SK-N-SH (cell line): ENCODE results near the gene LARP6. TPM values are rescaled to one million over a fixed set of nuclear protein-coding genes. Genes with fewer than 3 reads are reported as not detected.

Experiments
- CTCF ChIA-PET: fragments of 300-600, 350-600 bp; formaldehyde crosslinking; extraction: SDS; loops from one replicate; lab custom pipeline; 2021; lab: Yijun Ruan, JAX
- POLR2A ChIA-PET: fragments of 350-600 bp; sonication (Branson Sonifier 250); formaldehyde crosslinking; extraction: SDS; loops from one replicate; lab custom pipeline; 2020; ENCODE audit warnings: antibody characterized with exemption, inconsistent platforms; lab: Yijun Ruan, JAX
- DNase-seq: peaks from one replicate; pipeline ENCODE4 v3.0.0; 2012
- H2AFZ ChIP-seq: fragments of 200-600 bp; sonication (generic); 2 replicates; pipeline ENCODE4 v1.8.1; 2016; ENCODE audit warnings: antibody characterized with exemption, mild to moderate bottlenecking, low read depth
- H3F3A ChIP-seq: fragments of 200-600 bp; sonication (generic); replicated peaks from 2 replicates; pipeline ENCODE3; 2016; ENCODE audit warnings: antibody characterized with exemption, mild to moderate bottlenecking; ENCODE audit not compliant: insufficient read depth
- H3K27ac ChIP-seq, 2 experiments: fragments of 200-500 bp in 1 of 2; fragments of 200-600 bp in 1 of 2; sonication (Bioruptor generic) in 1 of 2; sonication (generic), shearing (Covaris generic) in 1 of 2; 2 replicates each; pipeline versions ENCODE4 v1.5.1 to v1.6.1; 2014 to 2016; ENCODE audit warnings: low read depth in 2 of 2, inconsistent platforms in 1 of 2, low read length in 1 of 2, mild to moderate bottlenecking in 1 of 2, mixed read lengths in 1 of 2
- H3K27me3 ChIP-seq: fragments of 200-600 bp; sonication (generic), shearing (Covaris generic); 2 replicates; pipeline ENCODE4 v1.6.1; 2016; ENCODE audit warnings: mixed run types; ENCODE audit not compliant: insufficient read depth
- H3K36me3 ChIP-seq, 2 experiments: fragments of 200-500 bp in 1 of 2; fragments of 200-600 bp in 1 of 2; sonication (Bioruptor generic) in 1 of 2; sonication (generic) in 1 of 2; replicated peaks in 1 of 2; 2 replicates each; pipeline versions ENCODE3 to v1.5.1; 2014 to 2016; ENCODE audit warnings: low read length in 1 of 2, mild to moderate bottlenecking in 1 of 2; ENCODE audit not compliant: insufficient read depth in 2 of 2, control insufficient read depth in 1 of 2
- H3K4me1 ChIP-seq, 2 experiments: fragments of 200-500 bp in 1 of 2; fragments of 200-600 bp in 1 of 2; sonication (Bioruptor generic) in 1 of 2; sonication (generic), shearing (Covaris generic) in 1 of 2; 2 replicates each; pipeline versions ENCODE4 v1.5.1 to v1.6.1; 2014 to 2016; ENCODE audit warnings: low read depth in 1 of 2, low read length in 1 of 2, mixed run types in 1 of 2; ENCODE audit not compliant: insufficient read depth in 2 of 2, control insufficient read depth in 1 of 2
- H3K4me2 ChIP-seq: fragments of 200-600 bp; sonication (generic), shearing (Covaris generic); 2 replicates; pipeline ENCODE4 v1.6.1; 2017; ENCODE audit warnings: mixed run types
- H3K4me3 ChIP-seq, 2 experiments: fragments of 200-500 bp in 1 of 2; fragments of 200-600 bp in 1 of 2; sonication (Bioruptor generic) in 1 of 2; sonication (generic), shearing (Covaris generic) in 1 of 2; 2 replicates each; pipeline versions ENCODE4 v1.5.1 to v1.8.1; 2014 to 2016; ENCODE audit warnings: low read depth in 2 of 2, inconsistent platforms in 1 of 2, low read length in 1 of 2, mild to moderate bottlenecking in 1 of 2, mixed read lengths in 1 of 2, moderate library complexity in 1 of 2
- H3K79me2 ChIP-seq: fragments of 200-600 bp; sonication (generic); 2 replicates; pipeline ENCODE4 v1.8.1; 2017; ENCODE audit warnings: mild to moderate bottlenecking; ENCODE audit not compliant: insufficient read depth
- H3K9ac ChIP-seq: fragments of 200-600 bp; sonication (generic); 2 replicates; pipeline ENCODE4 v1.6.1; 2017; ENCODE audit warnings: mixed run types
- H3K9me2 ChIP-seq: fragments of 200-600 bp; sonication (generic); 2 replicates; pipeline ENCODE4 v1.6.1; 2017; ENCODE audit warnings: mixed run types
- H3K9me3 ChIP-seq: fragments of 200-600 bp; sonication (generic); 2 replicates; pipeline ENCODE4 v1.6.1; 2017; ENCODE audit warnings: mixed run types, mild to moderate bottlenecking, moderate library complexity
- H4K20me1 ChIP-seq: fragments of 200-600 bp; sonication (generic); 2 replicates; pipeline ENCODE4 v1.6.1; 2017; ENCODE audit warnings: mild to moderate bottlenecking, mixed run types; ENCODE audit not compliant: insufficient read depth
- ELF1 ChIP-seq: IDR thresholded peaks from 2 replicates; pipeline ENCODE4 v1.4.0; 2012
- FOSL2 ChIP-seq: IDR thresholded peaks from 2 replicates; pipeline ENCODE4 v1.4.0; 2012; ENCODE audit warnings: low read depth, mild to moderate bottlenecking, moderate library complexity, borderline replicate concordance
- FOXJ3 ChIP-seq: sonication (generic); formaldehyde crosslinking; IDR thresholded peaks from 2 replicates; pipeline ENCODE4 v1.5.1; 2020; ENCODE audit warnings: mild to moderate bottlenecking, missing genetic modification reagents
- GABPA ChIP-seq: IDR thresholded peaks from 2 replicates; pipeline ENCODE4 v1.4.0; 2012; ENCODE audit warnings: low read depth, mild to moderate bottlenecking
- JUND ChIP-seq: IDR thresholded peaks from 2 replicates; pipeline ENCODE4 v1.4.0; 2012
- NFIC ChIP-seq: IDR thresholded peaks from 2 replicates; pipeline ENCODE4 v1.4.0; 2012; ENCODE audit warnings: borderline replicate concordance
- NRF1 ChIP-seq: IDR thresholded peaks from 2 replicates; pipeline ENCODE4 v1.6.1; 2012; ENCODE audit warnings: low read depth, mild to moderate bottlenecking, low read length
- RFX5 ChIP-seq: IDR thresholded peaks from 2 replicates; pipeline ENCODE4 v1.6.1; 2012; ENCODE audit warnings: mild to moderate bottlenecking, improper control_type of control experiment, low read length
- SIN3A ChIP-seq: IDR thresholded peaks from 2 replicates; pipeline ENCODE4 v1.6.1; 2012; ENCODE audit warnings: low read depth, mild to moderate bottlenecking, low read length, moderate library complexity, borderline replicate concordance
- WGBS: methylation state at CpG from one replicate; pipeline ENCODE4 v1.1.6; 2017; ENCODE audit warnings: low lambda C conversion rate; 5-methylcytosine and 5-hydroxymethylcytosine counted together
- polyA plus RNA-seq, 3 experiments: library from polyadenylated mRNA; depleted of rRNA; stranded (reverse); fragments of >200 nt; gene quantifications; 2 replicates each; pipeline ENCODE4 v1.2.3, GENCODE V29; 2012
- TF ChIP-seq, protein P1 (sequence below): fragments of 200-600 bp; sonication (generic); IDR thresholded peaks from 2 replicates; pipeline ENCODE4 v1.6.1; 2017; ENCODE audit warnings: antibody characterized with exemption, mild to moderate bottlenecking, moderate library complexity
- TF ChIP-seq, protein P2 (sequence below): IDR thresholded peaks from 2 replicates; pipeline ENCODE4 v1.4.0; 2012; ENCODE audit warnings: low read depth, borderline replicate concordance

Gene LARP6
- polyA plus RNA-seq, 1 of the 3 experiments (the other 2 are of a cell fraction) = 236 TPM

DNA sequence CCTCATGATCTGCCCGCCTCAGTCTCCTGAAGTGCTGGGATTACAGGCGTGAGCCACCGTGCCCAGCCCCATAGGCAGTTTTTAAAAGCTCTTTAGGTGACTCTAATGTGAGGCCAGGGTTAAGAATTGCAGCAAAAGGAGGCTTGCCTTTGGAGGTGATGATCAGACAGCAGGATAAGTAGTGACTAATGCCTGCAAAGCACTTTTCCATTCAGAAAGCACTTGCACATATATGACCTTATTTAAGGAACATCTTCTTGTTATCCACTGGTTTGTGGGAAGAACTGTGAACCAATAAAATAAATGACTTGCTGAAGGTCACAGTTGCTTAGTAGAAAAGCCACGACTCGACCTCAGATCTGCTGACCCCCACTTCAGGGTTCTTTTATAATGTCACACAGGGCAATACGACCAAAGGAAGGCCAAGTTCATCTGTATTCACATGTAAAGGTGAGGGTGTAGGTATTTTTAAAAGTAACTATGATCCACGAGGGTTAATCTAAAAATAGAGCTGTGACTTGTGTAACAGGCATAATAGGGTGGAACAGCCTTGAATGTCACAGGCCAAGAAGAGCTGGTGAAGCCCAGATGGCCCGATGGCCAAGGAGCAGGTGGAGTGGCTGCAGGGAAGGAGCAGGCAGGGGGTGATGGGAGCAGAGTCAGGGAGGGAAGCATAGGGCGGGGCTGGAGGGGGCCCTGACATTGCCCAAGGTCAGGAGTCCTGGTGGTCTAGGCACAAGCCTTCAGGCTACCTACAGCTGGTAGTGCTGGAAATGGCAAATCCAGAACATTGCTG lies 24.4 kb downstream of the LARP6 start:
- peaks cover 21% of the 10 kb centered on the region; the same call in 1 of the 2 replicates for H3K79me2 ChIP-seq
- H4K20me1 ChIP-seq = no peaks in the 10 kb centered on the region
- H3K9me2 ChIP-seq = no peaks in the 10 kb centered on the region
- peaks cover 4 to 36% of the 10 kb centered on the region in 2 experiments for H3K4me1 ChIP-seq
- H3K4me2 ChIP-seq = no peak overlapping the region
- H2AFZ ChIP-seq = no peak overlapping the region
- WGBS = 91% methylated on average over 9 of the region's 9 CpGs
- CTCF ChIA-PET = interaction anchor here (1.6 to 2.1 kb wide), 4 partner anchors 13 to 614 kb away, joined by 4 to 15 read pairs (median 7); no protein-coding TSS in a partner anchor
- TF ChIP-seq, protein P1, sequence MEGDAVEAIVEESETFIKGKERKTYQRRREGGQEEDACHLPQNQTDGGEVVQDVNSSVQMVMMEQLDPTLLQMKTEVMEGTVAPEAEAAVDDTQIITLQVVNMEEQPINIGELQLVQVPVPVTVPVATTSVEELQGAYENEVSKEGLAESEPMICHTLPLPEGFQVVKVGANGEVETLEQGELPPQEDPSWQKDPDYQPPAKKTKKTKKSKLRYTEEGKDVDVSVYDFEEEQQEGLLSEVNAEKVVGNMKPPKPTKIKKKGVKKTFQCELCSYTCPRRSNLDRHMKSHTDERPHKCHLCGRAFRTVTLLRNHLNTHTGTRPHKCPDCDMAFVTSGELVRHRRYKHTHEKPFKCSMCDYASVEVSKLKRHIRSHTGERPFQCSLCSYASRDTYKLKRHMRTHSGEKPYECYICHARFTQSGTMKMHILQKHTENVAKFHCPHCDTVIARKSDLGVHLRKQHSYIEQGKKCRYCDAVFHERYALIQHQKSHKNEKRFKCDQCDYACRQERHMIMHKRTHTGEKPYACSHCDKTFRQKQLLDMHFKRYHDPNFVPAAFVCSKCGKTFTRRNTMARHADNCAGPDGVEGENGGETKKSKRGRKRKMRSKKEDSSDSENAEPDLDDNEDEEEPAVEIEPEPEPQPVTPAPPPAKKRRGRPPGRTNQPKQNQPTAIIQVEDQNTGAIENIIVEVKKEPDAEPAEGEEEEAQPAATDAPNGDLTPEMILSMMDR = no peak
- TF ChIP-seq RFX5 = peak; percentile 66; the same call in 1 of the 2 replicates
- no peaks in the 10 kb centered on the region for H3K9me3 ChIP-seq
- H3K27me3 ChIP-seq = no peaks in the 10 kb centered on the region
- H3K4me3 ChIP-seq = no peak overlapping the region
- no peak overlapping the region for H3K9ac ChIP-seq
- H3K36me3 ChIP-seq = peaks cover 26 to 34% of the 10 kb centered on the region in 2 experiments
- POLR2A ChIA-PET = no interaction called here
- peaks cover 58% of the 10 kb centered on the region for H3F3A ChIP-seq
- DNase-seq = no peak
- H3K27ac ChIP-seq = peak overlapping the region in 1 of 2 experiments; percentile 8; a peak in 1 of 4 replicates

DNA sequence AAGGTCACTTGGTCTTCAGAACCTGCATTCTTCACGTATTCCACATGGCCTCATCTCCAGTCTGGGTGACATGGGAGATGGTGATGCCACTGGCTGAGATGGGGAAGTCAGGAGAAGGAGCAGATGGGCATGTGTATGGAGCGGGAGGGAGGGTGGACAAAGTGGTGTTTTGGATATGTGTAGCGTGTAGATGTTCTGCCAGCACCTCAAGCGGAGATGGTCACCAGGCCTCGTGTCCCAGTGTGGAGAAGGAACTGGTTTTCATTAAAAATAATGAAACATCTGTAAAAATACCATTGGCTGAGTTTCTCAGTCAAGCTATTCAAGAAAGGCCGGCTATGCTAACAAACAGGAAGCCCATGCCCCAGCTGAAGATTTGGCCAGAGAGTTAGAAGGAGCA lies 26.2 kb downstream of the LARP6 start:
- H3K79me2 ChIP-seq = peaks cover 18% of the 10 kb centered on the region; the same call in 1 of the 2 replicates
- peaks cover 42% of the 10 kb centered on the region for H3F3A ChIP-seq
- 89% methylated on average over 6 of the region's 6 CpGs for WGBS
- no peaks in the 10 kb centered on the region for H3K9me3 ChIP-seq
- ChIA-PET CTCF (interaction anchor here (2.0 kb wide), 1 partner anchor 47 kb away, joined by 15 read pairs; no protein-coding TSS in a partner anchor), POLR2A (no interaction called here)
- no peak overlapping the region for H3K4me3 ChIP-seq
- no peak overlapping the region for H3K4me2 ChIP-seq
- H3K27ac ChIP-seq = no peak overlapping the region
- H3K4me1 ChIP-seq = peaks cover 0 to 23% of the 10 kb centered on the region in 2 experiments; a peak in 2 of 4 replicates
- peaks cover 21 to 25% of the 10 kb centered on the region in 2 experiments for H3K36me3 ChIP-seq
- H4K20me1 ChIP-seq = no peaks in the 10 kb centered on the region
- no peaks in the 10 kb centered on the region for H3K27me3 ChIP-seq
- H2AFZ ChIP-seq = no peak overlapping the region
- no peak overlapping the region for H3K9ac ChIP-seq
- no peak for TF ChIP-seq SIN3A
- TF ChIP-seq ELF1 = no peak
- TF ChIP-seq, protein P1 = no peak
- no peak for TF ChIP-seq JUND
- TF ChIP-seq, protein P2, sequence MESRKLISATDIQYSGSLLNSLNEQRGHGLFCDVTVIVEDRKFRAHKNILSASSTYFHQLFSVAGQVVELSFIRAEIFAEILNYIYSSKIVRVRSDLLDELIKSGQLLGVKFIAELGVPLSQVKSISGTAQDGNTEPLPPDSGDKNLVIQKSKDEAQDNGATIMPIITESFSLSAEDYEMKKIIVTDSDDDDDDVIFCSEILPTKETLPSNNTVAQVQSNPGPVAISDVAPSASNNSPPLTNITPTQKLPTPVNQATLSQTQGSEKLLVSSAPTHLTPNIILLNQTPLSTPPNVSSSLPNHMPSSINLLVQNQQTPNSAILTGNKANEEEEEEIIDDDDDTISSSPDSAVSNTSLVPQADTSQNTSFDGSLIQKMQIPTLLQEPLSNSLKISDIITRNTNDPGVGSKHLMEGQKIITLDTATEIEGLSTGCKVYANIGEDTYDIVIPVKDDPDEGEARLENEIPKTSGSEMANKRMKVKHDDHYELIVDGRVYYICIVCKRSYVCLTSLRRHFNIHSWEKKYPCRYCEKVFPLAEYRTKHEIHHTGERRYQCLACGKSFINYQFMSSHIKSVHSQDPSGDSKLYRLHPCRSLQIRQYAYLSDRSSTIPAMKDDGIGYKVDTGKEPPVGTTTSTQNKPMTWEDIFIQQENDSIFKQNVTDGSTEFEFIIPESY = no peak
- no peak for TF ChIP-seq NRF1
- no peak for TF ChIP-seq FOXJ3 (CRISPR knock-in tag)
- TF ChIP-seq FOSL2 = no peak
- no peak for TF ChIP-seq NFIC
- TF ChIP-seq GABPA = no peak
- TF ChIP-seq, all 33 proteins: peak for 0
- no peak for DNase-seq
- no peaks in the 10 kb centered on the region for H3K9me2 ChIP-seq
